Stimulated activated naive CD4-positive, alpha-beta T cell (primary cell): Measurements from ENCODE around the gene GJB6.

Experiments used
- DNase-seq, 6 experiments: peaks; one replicate each; lab custom pipeline; 2025; lab: John Stamatoyannopoulos, UW

The GJB6 gene

GRCh38 chr13:20186771-20187170 lies 45.3 kb downstream of the GJB6 start:
- no peak for DNase-seq

- no peak for DNase-seq
Measured at GRCh38 chr13:20185366-20186056, 46.6 kb downstream of the GJB6 start.

- DNase-seq, result peak; percentile 8 to 75 (median 30)
Measured at GRCh38 chr13:20182231-20182846, 49.8 kb downstream of the GJB6 start.

- no peak for DNase-seq
Measured at GRCh38 chr13:20181188-20181587, 50.9 kb downstream of the GJB6 start.

GRCh38 chr13:20178156-20178555 lies 54.0 kb downstream of the GJB6 start:
- DNase-seq, result no peak

- DNase-seq, result no peak
Measured at GRCh38 chr13:20177049-20177831, 54.9 kb downstream of the GJB6 start.

GRCh38 chr13:20175907-20176652 lies 56.0 kb downstream of the GJB6 start:
- no peak for DNase-seq

- DNase-seq, result no peak
Measured at GRCh38 chr13:20175406-20175794, 56.7 kb downstream of the GJB6 start.

- no peak for DNase-seq
Measured at GRCh38 chr13:20174656-20175405, 57.3 kb downstream of the GJB6 start.

GRCh38 chr13:20173116-20173746 lies 58.9 kb downstream of the GJB6 start:
- no peak for DNase-seq
